Body of pancreas (tissue), 4 donors: ENCODE results near the gene CYP3A5. TPM values are rescaled to one million over a fixed set of nuclear protein-coding genes. Genes with fewer than 3 reads are reported as not detected.
"Not testable (repeated sequence)": the region's sequence is repeated elsewhere in the genome, so short reads cannot be mapped to it uniquely, and the experiment has no call there.

ENCODE experiments used
- ATAC-seq: fragments of 150-250 bp; one replicate; pipeline ENCODE4 v1.9.1; 2016
- DNase-seq, 4 donors: peaks; one replicate each; pipeline ENCODE4 v3.0.0-alpha.2; 2019
- H3K27ac ChIP-seq, 4 donors: fragments of 200-600 bp; sonication (generic); 1 replicate in 3 of 4; 2 replicates in 1 of 4; pipeline versions ENCODE4 v1.5.1 to v1.6.1; 2016 to 2019; ENCODE audit warnings: mild to moderate bottlenecking in 1 of 4, mixed read lengths in 1 of 4, moderate library complexity in 1 of 4
- H3K27me3 ChIP-seq, 2 donors: fragments of 200-600 bp; sonication (generic); one replicate each; pipeline ENCODE4 v1.6.0; 2016; ENCODE audit warnings: mild to moderate bottlenecking in 1 of 2
- H3K36me3 ChIP-seq, 2 donors: fragments of 200-600 bp; sonication (generic); replicated peaks in 1 of 2; 2 replicates each; pipeline ENCODE4 v1.5.1; 2016; ENCODE audit warnings: low read depth in 2 of 2; ENCODE audit not compliant: insufficient read depth in 1 of 2
- H3K4me1 ChIP-seq: fragments of 200-600 bp; sonication (generic); one replicate; pipeline ENCODE4 v1.6.0; 2016
- H3K4me3 ChIP-seq, 2 donors: fragments of 200-600 bp; sonication (generic); 1 replicate in 1 of 2; 2 replicates in 1 of 2; pipeline ENCODE4 v1.5.1; 2016 to 2019
- H3K9me3 ChIP-seq, 3 donors: fragments of 200-600 bp; sonication (generic); 1 replicate in 2 of 3; 2 replicates in 1 of 3; pipeline ENCODE4 v1.5.1; 2016
- CTCF ChIP-seq, 7 experiments: fragments of 450-650 bp in 4 of 7; fragments of 200-600 bp in 3 of 7; sonication (generic) in 3 of 7; IDR thresholded peaks; one replicate each; pipeline ENCODE4 v1.5.1; 2016 to 2019; ENCODE audit warnings: antibody characterized with exemption in 7 of 7
- POLR2A ChIP-seq, 3 donors: fragments of 450-650 bp; IDR thresholded peaks; one replicate each; pipeline ENCODE4 v1.6.1; 2016; ENCODE audit warnings: antibody characterized with exemption in 3 of 3, mild to moderate bottlenecking in 2 of 3
- WGBS, 2 donors: methylation state at CpG; one replicate each; pipeline ENCODE4 v1.1.5; 2017; 5-methylcytosine and 5-hydroxymethylcytosine counted together
- intact Hi-C: fragments of 100-400 bp; cut with DNase I; formaldehyde crosslinking; loops from one replicate; pipeline ENCODE4 v1.15.1; 2023
- total RNA-seq, 2 donors: library from RNA; depleted of rRNA; stranded (reverse); fragments of >200 nt; gene quantifications; one replicate each; pipeline ENCODE4 v1.1.0, GENCODE V29; 2016

CYP3A5 gene
- total RNA-seq, 2 donors from 2014 or later, result 170 to 358 TPM

GRCh38 chr7:99707096-99707495 lies 27.3 kb upstream of the CYP3A5 start:
- Histone ChIP-seq H3K4me1 (no peaks in the 10 kb centered on the region), H3K9me3 (no peaks in the 10 kb centered on the region), H3K27me3 (no peaks in the 10 kb centered on the region), H3K36me3 (no peaks in the 10 kb centered on the region), H3K27ac (no peak overlapping the region), H3K4me3 (no peak overlapping the region)
- TF ChIP-seq CTCF (IDR thresholded peaks at IDR 0.05) (no peak), POLR2A (IDR thresholded peaks at IDR 0.05) (no peak)
- ATAC-seq (no peak), DNase-seq (no peak)
- 47 to 69% methylated on average over 1 of the region's 1 CpG for WGBS, 2 donors
- intact Hi-C loops, result no loop called here

GRCh38 chr7:99699946-99700345 lies 20.1 kb upstream of the CYP3A5 start:
- WGBS, 2 donors, result 42 to 48% methylated on average over 5 of the region's 5 CpGs

GRCh38 chr7:99698867-99699730 lies 19.3 kb upstream of the CYP3A5 start:
- H3K36me3 ChIP-seq, H3K9me3 ChIP-seq, H3K4me3 ChIP-seq, intact Hi-C loops, H3K27me3 ChIP-seq: not testable (repeated sequence)
- DNase-seq (peak; percentile 33 to 71 (median 50)), ATAC-seq (peak; percentile 94)
- H3K4me1 ChIP-seq, result peaks cover 43% of the 10 kb centered on the region
- H3K27ac ChIP-seq, result peak overlapping the region; percentile 25 to 66 (median 38)
- 30 to 34% methylated on average over 6 of the region's 6 CpGs for WGBS, 2 donors

More at GRCh38 chr7:99699946-99700345, 20.1 kb upstream of the CYP3A5 start:
- H3K27ac ChIP-seq, result no peak overlapping the region
- no peaks in the 10 kb centered on the region for H3K9me3 ChIP-seq
- H3K4me3 ChIP-seq, result no peak overlapping the region
- no peak for DNase-seq
- intact Hi-C loops, result no loop called here
- H3K4me1 ChIP-seq, result peaks cover 35% of the 10 kb centered on the region
- no peaks in the 10 kb centered on the region for H3K27me3 ChIP-seq
- H3K36me3 ChIP-seq, result no peaks in the 10 kb centered on the region
- ATAC-seq, result no peak
- TF ChIP-seq CTCF (IDR thresholded peaks at IDR 0.05) (no peak), POLR2A (IDR thresholded peaks at IDR 0.05) (no peak)

- intact Hi-C loops, result no loop called here
Observed at GRCh38 chr7:99694912-99695304, 15.1 kb upstream of the CYP3A5 start.

More at GRCh38 chr7:99694912-99695304, 15.1 kb upstream of the CYP3A5 start:
- no peak for TF ChIP-seq POLR2A (IDR thresholded peaks at IDR 0.05)
- no peak for TF ChIP-seq CTCF (IDR thresholded peaks at IDR 0.05)
- no peak for DNase-seq
- H3K4me3 ChIP-seq, result no peak overlapping the region
- H3K4me1 ChIP-seq, result peaks cover 54% of the 10 kb centered on the region
- H3K27ac ChIP-seq, result peak overlapping the region; percentile 25 to 80 (median 60)
- ATAC-seq, result no peak
- H3K9me3 ChIP-seq, result no peaks in the 10 kb centered on the region
- no peaks in the 10 kb centered on the region for H3K36me3 ChIP-seq
- H3K27me3 ChIP-seq, result no peaks in the 10 kb centered on the region
- 50 to 53% methylated on average over 1 of the region's 1 CpG for WGBS, 2 donors
